Ectodermal cell (in vitro differentiated cells): Measurements from ENCODE around the gene UBR4.
"Not testable (repeated sequence)": the region's sequence is repeated elsewhere in the genome, so short reads cannot be mapped to it uniquely, and the experiment has no call there.

Experiments used
- H3K27ac ChIP-seq: 2 replicates; pipeline ENCODE4 v1.7.0; 2013; ENCODE audit warnings: mild to moderate bottlenecking, low read depth, low read length; ENCODE audit not compliant: insufficient read depth, poor library complexity, severe bottlenecking
- H3K27me3 ChIP-seq: 2 replicates; pipeline ENCODE4 v1.7.0; 2013; ENCODE audit warnings: mild to moderate bottlenecking, low read length; ENCODE audit not compliant: insufficient read depth, control insufficient read depth, poor library complexity, severe bottlenecking
- H3K36me3 ChIP-seq: one replicate; pipeline ENCODE4 v1.7.0; 2013; ENCODE audit warnings: low read length; ENCODE audit not compliant: control insufficient read depth, insufficient read depth
- H3K4me1 ChIP-seq: one replicate; pipeline ENCODE4 v1.7.0; 2013; ENCODE audit warnings: low read length; ENCODE audit not compliant: control insufficient read depth, insufficient read depth
- H3K4me3 ChIP-seq: 2 replicates; pipeline ENCODE4 v1.7.0; 2013; ENCODE audit warnings: low read depth, low read length, control low read depth; ENCODE audit not compliant: insufficient read depth
- H3K9me3 ChIP-seq: 2 replicates; pipeline ENCODE4 v1.7.0; 2013; ENCODE audit warnings: mild to moderate bottlenecking, low read length, moderate library complexity; ENCODE audit not compliant: control insufficient read depth
- WGBS, 2 experiments: methylation state at CpG; one replicate each; pipeline ENCODE4 v1.1.7; 2013; ENCODE audit warnings: missing lambda C conversion rate in 2 of 2; 5-methylcytosine and 5-hydroxymethylcytosine counted together

Gene UBR4

GRCh38 chr1:19240673-19241538, 30.8 kb upstream of the UBR4 start:
- H3K9me3 ChIP-seq = no peaks in the 10 kb centered on the region
- H3K27ac ChIP-seq = no peak overlapping the region
- WGBS, 2 experiments = 91 to 96% methylated on average over 7 of the region's 7 CpGs
- H3K27me3 ChIP-seq = no peaks in the 10 kb centered on the region
- no peak overlapping the region for H3K4me3 ChIP-seq
- H3K4me1 ChIP-seq = no peaks in the 10 kb centered on the region
- peaks cover 62% of the 10 kb centered on the region for H3K36me3 ChIP-seq

GRCh38 chr1:19239876-19240275, 29.8 kb upstream of the UBR4 start:
- Histone ChIP-seq H3K4me1 (no peaks in the 10 kb centered on the region), H3K27me3 (no peaks in the 10 kb centered on the region), H3K36me3 (peaks cover 62% of the 10 kb centered on the region), H3K9me3 (no peaks in the 10 kb centered on the region), H3K27ac (no peak overlapping the region), H3K4me3 (no peak overlapping the region)
- 93% methylated on average over 7 of the region's 7 CpGs for WGBS, 2 experiments

- H3K27me3 ChIP-seq = no peaks in the 10 kb centered on the region
- no peaks in the 10 kb centered on the region for H3K4me1 ChIP-seq
- no peak overlapping the region for H3K27ac ChIP-seq
- no peaks in the 10 kb centered on the region for H3K9me3 ChIP-seq
- H3K36me3 ChIP-seq = peaks cover 52% of the 10 kb centered on the region
- 92 to 94% methylated on average over 3 of the region's 3 CpGs for WGBS, 2 experiments
- H3K4me3 ChIP-seq = no peak overlapping the region
Observed at GRCh38 chr1:19234224-19234623, 24.2 kb upstream of the UBR4 start.

GRCh38 chr1:19232524-19232846, 22.4 kb upstream of the UBR4 start:
- Histone ChIP-seq H3K36me3 (peaks cover 36% of the 10 kb centered on the region), H3K27ac (no peak overlapping the region), H3K27me3 (no peaks in the 10 kb centered on the region), H3K4me1 (no peaks in the 10 kb centered on the region), H3K4me3 (no peak overlapping the region), H3K9me3 (no peaks in the 10 kb centered on the region)

GRCh38 chr1:19231736-19232523, 21.9 kb upstream of the UBR4 start:
- H3K36me3 ChIP-seq = peaks cover 36% of the 10 kb centered on the region
- H3K27ac ChIP-seq, H3K4me3 ChIP-seq, H3K27me3 ChIP-seq, H3K9me3 ChIP-seq, H3K4me1 ChIP-seq: not testable (repeated sequence)
- WGBS, 2 experiments = 94 to 95% methylated on average over 16 of the region's 16 CpGs

- H3K36me3 ChIP-seq = peaks cover 46% of the 10 kb centered on the region
- no peaks in the 10 kb centered on the region for H3K9me3 ChIP-seq
- no peak overlapping the region for H3K27ac ChIP-seq
- WGBS, 2 experiments = 91% methylated on average over 6 of the region's 6 CpGs
- H3K4me3 ChIP-seq = no peak overlapping the region
- no peaks in the 10 kb centered on the region for H3K4me1 ChIP-seq
- no peaks in the 10 kb centered on the region for H3K27me3 ChIP-seq
Observed at GRCh38 chr1:19229828-19230325, 19.8 kb upstream of the UBR4 start.

- H3K4me3 ChIP-seq = no peak overlapping the region
- H3K27me3 ChIP-seq = no peaks in the 10 kb centered on the region
- no peak overlapping the region for H3K27ac ChIP-seq
- WGBS, 2 experiments = 93 to 98% methylated on average over 3 of the region's 3 CpGs
- H3K36me3 ChIP-seq = peaks cover 48% of the 10 kb centered on the region
- no peaks in the 10 kb centered on the region for H3K9me3 ChIP-seq
- no peaks in the 10 kb centered on the region for H3K4me1 ChIP-seq
Observed at GRCh38 chr1:19229229-19229628, 19.2 kb upstream of the UBR4 start.

- Histone ChIP-seq H3K27ac (no peak overlapping the region), H3K9me3 (no peaks in the 10 kb centered on the region), H3K27me3 (no peaks in the 10 kb centered on the region), H3K36me3 (peaks cover 56% of the 10 kb centered on the region), H3K4me1 (no peaks in the 10 kb centered on the region), H3K4me3 (no peak overlapping the region)
- WGBS, 2 experiments = 92 to 93% methylated on average over 15 of the region's 15 CpGs
Observed at GRCh38 chr1:19222979-19223824, 13.1 kb upstream of the UBR4 start.

- peaks cover 56% of the 10 kb centered on the region for H3K36me3 ChIP-seq
- H3K27me3 ChIP-seq = no peaks in the 10 kb centered on the region
- H3K4me1 ChIP-seq = no peaks in the 10 kb centered on the region
- no peaks in the 10 kb centered on the region for H3K9me3 ChIP-seq
- no peak overlapping the region for H3K27ac ChIP-seq
- no peak overlapping the region for H3K4me3 ChIP-seq
- 96 to 97% methylated on average over 11 of the region's 11 CpGs for WGBS, 2 experiments
Observed at GRCh38 chr1:19222573-19222972, 12.5 kb upstream of the UBR4 start.

GRCh38 chr1:19220991-19221390, 10.9 kb upstream of the UBR4 start:
- H3K36me3 ChIP-seq = peaks cover 43% of the 10 kb centered on the region
- WGBS, 2 experiments = 91 to 93% methylated on average over 7 of the region's 7 CpGs

More at GRCh38 chr1:19220991-19221390, 10.9 kb upstream of the UBR4 start:
- Histone ChIP-seq H3K4me3 (no peak overlapping the region), H3K27me3 (no peaks in the 10 kb centered on the region), H3K27ac (no peak overlapping the region), H3K4me1 (no peaks in the 10 kb centered on the region), H3K9me3 (no peaks in the 10 kb centered on the region)
